LNCaP clone FGC (cell line): ENCODE results near the gene HCRTR1.

ENCODE experiments used
- DNase-seq: peaks from one replicate; pipeline ENCODE4 v3.0.0-alpha.2; 2011; ENCODE audit warnings: low read depth
- H3K4me3 ChIP-seq: 2 replicates; pipeline ENCODE4 v1.5.1; 2011; ENCODE audit warnings: mild to moderate bottlenecking, low read depth, low read length, control low read depth
- TF ChIP-seq, protein P1 (sequence below): IDR thresholded peaks from 2 replicates; pipeline ENCODE4 v1.5.1; 2012; ENCODE audit warnings: mild to moderate bottlenecking; ENCODE audit not compliant: control insufficient read depth, insufficient read depth; ENCODE audit errors: extremely low read depth

The HCRTR1 gene

GRCh38 chr1:31657020-31657804 is 39.7 kb downstream of the HCRTR1 start:
- DNase-seq, result no peak
- TF ChIP-seq, protein P1, sequence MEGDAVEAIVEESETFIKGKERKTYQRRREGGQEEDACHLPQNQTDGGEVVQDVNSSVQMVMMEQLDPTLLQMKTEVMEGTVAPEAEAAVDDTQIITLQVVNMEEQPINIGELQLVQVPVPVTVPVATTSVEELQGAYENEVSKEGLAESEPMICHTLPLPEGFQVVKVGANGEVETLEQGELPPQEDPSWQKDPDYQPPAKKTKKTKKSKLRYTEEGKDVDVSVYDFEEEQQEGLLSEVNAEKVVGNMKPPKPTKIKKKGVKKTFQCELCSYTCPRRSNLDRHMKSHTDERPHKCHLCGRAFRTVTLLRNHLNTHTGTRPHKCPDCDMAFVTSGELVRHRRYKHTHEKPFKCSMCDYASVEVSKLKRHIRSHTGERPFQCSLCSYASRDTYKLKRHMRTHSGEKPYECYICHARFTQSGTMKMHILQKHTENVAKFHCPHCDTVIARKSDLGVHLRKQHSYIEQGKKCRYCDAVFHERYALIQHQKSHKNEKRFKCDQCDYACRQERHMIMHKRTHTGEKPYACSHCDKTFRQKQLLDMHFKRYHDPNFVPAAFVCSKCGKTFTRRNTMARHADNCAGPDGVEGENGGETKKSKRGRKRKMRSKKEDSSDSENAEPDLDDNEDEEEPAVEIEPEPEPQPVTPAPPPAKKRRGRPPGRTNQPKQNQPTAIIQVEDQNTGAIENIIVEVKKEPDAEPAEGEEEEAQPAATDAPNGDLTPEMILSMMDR, result no peak
- no peak overlapping the region for H3K4me3 ChIP-seq

- no peak overlapping the region for H3K4me3 ChIP-seq
- TF ChIP-seq, protein P1, result no peak
- DNase-seq, result no peak
These were observed 40.6 kb downstream of the HCRTR1 start for GRCh38 chr1:31657972-31658510.

GRCh38 chr1:31658721-31659120 is 41.2 kb downstream of the HCRTR1 start:
- TF ChIP-seq, protein P1, result no peak
- no peak for DNase-seq
- H3K4me3 ChIP-seq, result no peak overlapping the region

DNA sequence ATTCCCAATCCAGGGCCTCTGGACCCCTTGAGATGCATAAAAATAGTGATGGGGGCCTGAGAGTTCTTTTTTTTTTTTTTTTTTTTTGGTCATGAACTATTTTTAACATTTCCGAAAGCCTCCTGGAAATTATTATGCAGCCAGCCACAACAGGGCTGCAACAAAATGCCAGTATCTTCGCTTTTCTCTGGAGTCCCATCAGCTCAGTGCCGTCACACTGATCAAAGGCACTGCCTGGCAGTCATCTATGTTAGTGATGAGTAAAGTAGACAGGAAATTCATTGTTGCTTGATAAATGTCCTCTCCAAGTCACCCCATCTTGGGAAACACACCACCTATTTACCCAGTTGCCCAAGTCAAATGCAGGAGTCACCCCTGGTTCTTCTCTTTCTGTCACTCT is 42.4 kb downstream of the HCRTR1 start:
- H3K4me3 ChIP-seq, result no peak overlapping the region
- no peak for DNase-seq
- TF ChIP-seq, protein P1, result no peak

DNA sequence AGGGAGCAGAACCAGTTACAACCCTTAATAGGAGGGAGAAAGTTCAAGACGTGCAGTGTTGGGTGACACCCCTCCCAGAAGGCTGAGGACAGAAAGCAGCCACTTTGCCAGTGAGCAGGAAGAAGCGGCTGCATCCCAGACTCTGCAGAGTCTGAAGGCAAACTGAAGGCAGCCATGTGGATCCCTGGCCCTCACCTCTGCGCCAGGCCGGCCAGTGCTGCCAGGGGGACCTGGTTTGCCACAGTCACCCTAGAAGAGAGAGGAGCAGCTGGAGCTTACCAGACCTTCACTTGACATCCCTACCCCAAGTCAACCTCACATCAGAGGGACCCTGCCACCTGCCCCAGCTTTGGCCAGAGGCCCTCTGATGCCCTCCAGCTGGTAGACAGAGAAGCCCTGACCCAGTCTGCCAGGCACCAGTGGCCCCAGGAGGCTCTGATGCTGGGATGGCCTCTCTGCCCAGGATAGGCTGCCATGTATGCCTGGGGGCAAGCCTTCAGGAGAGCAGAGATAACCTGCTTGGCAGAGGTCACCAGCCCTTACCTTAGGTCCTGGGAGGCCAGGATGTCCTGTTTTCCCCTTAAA is 43.5 kb downstream of the HCRTR1 start:
- no peak overlapping the region for H3K4me3 ChIP-seq
- DNase-seq, result no peak
- TF ChIP-seq, protein P1, result no peak

DNA sequence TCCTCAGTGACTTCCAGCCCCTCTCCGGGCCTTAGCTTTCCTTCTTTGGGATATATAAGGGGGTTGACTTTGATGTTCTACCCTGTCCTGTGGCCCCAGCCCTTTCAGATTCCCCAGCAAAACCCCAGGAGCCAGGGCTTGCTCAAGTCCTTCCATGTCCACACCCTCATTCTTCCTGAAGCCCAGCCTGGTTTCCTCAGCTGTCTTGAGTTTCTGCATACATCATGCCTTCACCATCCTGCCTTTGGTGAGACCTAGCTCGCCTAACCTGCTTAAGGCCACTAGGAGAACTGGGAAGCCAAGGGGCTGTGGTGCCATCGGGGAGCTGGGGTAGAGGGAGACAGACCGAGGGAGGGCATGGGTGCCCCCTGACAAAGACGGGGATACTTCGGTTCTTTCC is 44.4 kb downstream of the HCRTR1 start:
- TF ChIP-seq, protein P1, result no peak
- DNase-seq, result no peak
- H3K4me3 ChIP-seq, result no peak overlapping the region
